SK-N-SH (cell line): ENCODE data around the gene SALL3. TPM values are rescaled to one million over a fixed set of nuclear protein-coding genes. Genes with fewer than 3 reads are reported as not detected.

ENCODE experiments used
- CTCF ChIA-PET: fragments of 300-600, 350-600 bp; formaldehyde crosslinking; extraction: SDS; loops from one replicate; lab custom pipeline; 2021; lab: Yijun Ruan, JAX
- POLR2A ChIA-PET: fragments of 350-600 bp; sonication (Branson Sonifier 250); formaldehyde crosslinking; extraction: SDS; loops from one replicate; lab custom pipeline; 2020; ENCODE audit warnings: antibody characterized with exemption, inconsistent platforms; lab: Yijun Ruan, JAX
- DNase-seq: peaks from one replicate; pipeline ENCODE4 v3.0.0; 2012
- H2AFZ ChIP-seq: fragments of 200-600 bp; sonication (generic); 2 replicates; pipeline ENCODE4 v1.8.1; 2016; ENCODE audit warnings: antibody characterized with exemption, mild to moderate bottlenecking, low read depth
- H3F3A ChIP-seq: fragments of 200-600 bp; sonication (generic); replicated peaks from 2 replicates; pipeline ENCODE3; 2016; ENCODE audit warnings: antibody characterized with exemption, mild to moderate bottlenecking; ENCODE audit not compliant: insufficient read depth
- H3K27ac ChIP-seq, 2 experiments: fragments of 200-500 bp in 1 of 2; fragments of 200-600 bp in 1 of 2; sonication (Bioruptor generic) in 1 of 2; sonication (generic), shearing (Covaris generic) in 1 of 2; 2 replicates each; pipeline versions ENCODE4 v1.5.1 to v1.6.1; 2014 to 2016; ENCODE audit warnings: low read depth in 2 of 2, inconsistent platforms in 1 of 2, low read length in 1 of 2, mild to moderate bottlenecking in 1 of 2, mixed read lengths in 1 of 2
- H3K27me3 ChIP-seq: fragments of 200-600 bp; sonication (generic), shearing (Covaris generic); 2 replicates; pipeline ENCODE4 v1.6.1; 2016; ENCODE audit warnings: mixed run types; ENCODE audit not compliant: insufficient read depth
- H3K36me3 ChIP-seq, 2 experiments: fragments of 200-500 bp in 1 of 2; fragments of 200-600 bp in 1 of 2; sonication (Bioruptor generic) in 1 of 2; sonication (generic) in 1 of 2; replicated peaks in 1 of 2; 2 replicates each; pipeline versions ENCODE3 to v1.5.1; 2014 to 2016; ENCODE audit warnings: low read length in 1 of 2, mild to moderate bottlenecking in 1 of 2; ENCODE audit not compliant: insufficient read depth in 2 of 2, control insufficient read depth in 1 of 2
- H3K4me1 ChIP-seq, 2 experiments: fragments of 200-500 bp in 1 of 2; fragments of 200-600 bp in 1 of 2; sonication (Bioruptor generic) in 1 of 2; sonication (generic), shearing (Covaris generic) in 1 of 2; 2 replicates each; pipeline versions ENCODE4 v1.5.1 to v1.6.1; 2014 to 2016; ENCODE audit warnings: low read depth in 1 of 2, low read length in 1 of 2, mixed run types in 1 of 2; ENCODE audit not compliant: insufficient read depth in 2 of 2, control insufficient read depth in 1 of 2
- H3K4me2 ChIP-seq: fragments of 200-600 bp; sonication (generic), shearing (Covaris generic); 2 replicates; pipeline ENCODE4 v1.6.1; 2017; ENCODE audit warnings: mixed run types
- H3K4me3 ChIP-seq, 2 experiments: fragments of 200-500 bp in 1 of 2; fragments of 200-600 bp in 1 of 2; sonication (Bioruptor generic) in 1 of 2; sonication (generic), shearing (Covaris generic) in 1 of 2; 2 replicates each; pipeline versions ENCODE4 v1.5.1 to v1.8.1; 2014 to 2016; ENCODE audit warnings: low read depth in 2 of 2, inconsistent platforms in 1 of 2, low read length in 1 of 2, mild to moderate bottlenecking in 1 of 2, mixed read lengths in 1 of 2, moderate library complexity in 1 of 2
- H3K79me2 ChIP-seq: fragments of 200-600 bp; sonication (generic); 2 replicates; pipeline ENCODE4 v1.8.1; 2017; ENCODE audit warnings: mild to moderate bottlenecking; ENCODE audit not compliant: insufficient read depth
- H3K9ac ChIP-seq: fragments of 200-600 bp; sonication (generic); 2 replicates; pipeline ENCODE4 v1.6.1; 2017; ENCODE audit warnings: mixed run types
- H3K9me2 ChIP-seq: fragments of 200-600 bp; sonication (generic); 2 replicates; pipeline ENCODE4 v1.6.1; 2017; ENCODE audit warnings: mixed run types
- H3K9me3 ChIP-seq: fragments of 200-600 bp; sonication (generic); 2 replicates; pipeline ENCODE4 v1.6.1; 2017; ENCODE audit warnings: mixed run types, mild to moderate bottlenecking, moderate library complexity
- H4K20me1 ChIP-seq: fragments of 200-600 bp; sonication (generic); 2 replicates; pipeline ENCODE4 v1.6.1; 2017; ENCODE audit warnings: mild to moderate bottlenecking, mixed run types; ENCODE audit not compliant: insufficient read depth
- CHD2 ChIP-seq: fragments of 150-350 bp; IDR thresholded peaks from 2 replicates; pipeline ENCODE4 v1.6.1; 2018; ENCODE audit warnings: low read length; ENCODE audit not compliant: partially characterized antibody
- FOXJ3 ChIP-seq: sonication (generic); formaldehyde crosslinking; IDR thresholded peaks from 2 replicates; pipeline ENCODE4 v1.5.1; 2020; ENCODE audit warnings: mild to moderate bottlenecking, missing genetic modification reagents
- IRF3 ChIP-seq: fragments of 150-350 bp; IDR thresholded peaks from 2 replicates; pipeline ENCODE4 v1.6.1; 2016; ENCODE audit warnings: mild to moderate bottlenecking, low read depth, low read length
- MEF2A ChIP-seq: IDR thresholded peaks from 2 replicates; pipeline ENCODE4 v1.4.0; 2012; ENCODE audit warnings: low read depth, borderline replicate concordance
- PBX3 ChIP-seq: IDR thresholded peaks from 2 replicates; pipeline ENCODE4; 2012
- POLR2AphosphoS5 ChIP-seq: IDR thresholded peaks from 2 replicates; pipeline ENCODE4 v1.6.1; 2012; ENCODE audit warnings: low read depth, low read length
- RCOR1 ChIP-seq: fragments of 150-350 bp; IDR thresholded peaks from 2 replicates; pipeline ENCODE4 v1.6.1; 2017; ENCODE audit warnings: antibody characterized with exemption, low read length
- REST ChIP-seq: IDR thresholded peaks from 2 replicates; pipeline ENCODE4 v1.6.1; 2012; ENCODE audit warnings: mild to moderate bottlenecking, low read depth, low read length, moderate library complexity
- RXRA ChIP-seq: IDR thresholded peaks from 2 replicates; pipeline ENCODE4 v1.4.0; 2012; ENCODE audit warnings: low read depth, mild to moderate bottlenecking, borderline replicate concordance
- SIN3A ChIP-seq: IDR thresholded peaks from 2 replicates; pipeline ENCODE4 v1.6.1; 2012; ENCODE audit warnings: low read depth, mild to moderate bottlenecking, low read length, moderate library complexity, borderline replicate concordance
- TAF1 ChIP-seq: IDR thresholded peaks from 2 replicates; pipeline ENCODE4 v1.6.1; 2012; ENCODE audit warnings: low read depth, mild to moderate bottlenecking, low read length, moderate library complexity, borderline replicate concordance
- TCF12 ChIP-seq: IDR thresholded peaks from 2 replicates; pipeline ENCODE4 v1.4.0; 2012
- USF2 ChIP-seq: fragments of 150-350 bp; IDR thresholded peaks from 2 replicates; pipeline ENCODE4 v1.6.1; 2017; ENCODE audit warnings: antibody characterized with exemption, low read length, low read depth, borderline replicate concordance
- ZBTB33 ChIP-seq: IDR thresholded peaks from 2 replicates; pipeline ENCODE4 v1.4.0; 2012; ENCODE audit warnings: low read depth, borderline replicate concordance
- WGBS: methylation state at CpG from one replicate; pipeline ENCODE4 v1.1.6; 2017; ENCODE audit warnings: low lambda C conversion rate; 5-methylcytosine and 5-hydroxymethylcytosine counted together
- polyA plus RNA-seq, 3 experiments: library from polyadenylated mRNA; depleted of rRNA; stranded (reverse); fragments of >200 nt; gene quantifications; 2 replicates each; pipeline ENCODE4 v1.2.3, GENCODE V29; 2012

SALL3 gene
- polyA plus RNA-seq, 1 of the 3 experiments (the other 2 are of a cell fraction) = not detected

- TF ChIP-seq REST (no peak), FOXJ3 (CRISPR knock-in tag) (no peak), TAF1 (no peak)
Measured at GRCh38 chr18:78948221-78948620, 31.4 kb upstream of the SALL3 start (continued).

- 5% methylated on average over 13 of the region's 13 CpGs for WGBS
- no peak for DNase-seq
Measured at GRCh38 chr18:78948707-78949106, 30.9 kb upstream of the SALL3 start.

More at GRCh38 chr18:78948707-78949106, 30.9 kb upstream of the SALL3 start:
- H3K4me3 ChIP-seq = no peak overlapping the region
- H4K20me1 ChIP-seq = no peaks in the 10 kb centered on the region
- no peaks in the 10 kb centered on the region for H3K9me2 ChIP-seq
- no peak overlapping the region for H3K4me2 ChIP-seq
- no peaks in the 10 kb centered on the region for H3K79me2 ChIP-seq
- H2AFZ ChIP-seq = no peak overlapping the region
- no peaks in the 10 kb centered on the region for H3F3A ChIP-seq
- ChIA-PET POLR2A (no interaction called here), CTCF (interaction anchor here (1.1 kb wide), 1 partner anchor 20 kb away, joined by 3 read pairs; no protein-coding TSS in a partner anchor)
- H3K9ac ChIP-seq = no peak overlapping the region
- peaks cover 59% of the 10 kb centered on the region; the same call in 1 of the 2 replicates for H3K27me3 ChIP-seq
- no peaks in the 10 kb centered on the region for H3K9me3 ChIP-seq
- no peak for TF ChIP-seq USF2
- TF ChIP-seq SIN3A = no peak
- no peak for TF ChIP-seq RXRA
- no peak for TF ChIP-seq PBX3
- TF ChIP-seq POLR2AphosphoS5 = no peak
- TF ChIP-seq TCF12 = no peak
- no peak for TF ChIP-seq ZBTB33
- no peak for TF ChIP-seq TAF1
- TF ChIP-seq MEF2A = no peak
- TF ChIP-seq IRF3 = no peak
- TF ChIP-seq CHD2 = no peak
- TF ChIP-seq RCOR1 = no peak
- no peaks in the 10 kb centered on the region for H3K36me3 ChIP-seq
- H3K27ac ChIP-seq = no peak overlapping the region
- H3K4me1 ChIP-seq = no peaks in the 10 kb centered on the region
